Activated naive CD8-positive, alpha-beta T cell treated with anti-CD3 and anti-CD28 coated beads for 36 hours (primary cell): ENCODE data around the gene SLAIN2. TPM values are rescaled to one million over a fixed set of nuclear protein-coding genes. Genes with fewer than 3 reads are reported as not detected.
"Not testable (repeated sequence)": the region's sequence is repeated elsewhere in the genome, so short reads cannot be mapped to it uniquely, and the experiment has no call there.

Experiments used
- DNase-seq: peaks from one replicate; pipeline ENCODE4 v3.0.0; 2021
- H3K27ac Mint-ChIP-seq: one replicate; pipeline ENCODE4 v1.8.0; 2022; ENCODE audit warnings: mild to moderate bottlenecking, moderate library complexity, mixed read lengths
- H3K27me3 Mint-ChIP-seq: one replicate; pipeline ENCODE4 v1.8.0; 2022; ENCODE audit warnings: mild to moderate bottlenecking, mixed read lengths
- H3K36me3 Mint-ChIP-seq: one replicate; pipeline ENCODE4 v1.8.0; 2021; ENCODE audit warnings: mild to moderate bottlenecking, mixed read lengths
- H3K4me1 Mint-ChIP-seq: one replicate; pipeline ENCODE4 v1.8.0; 2021; ENCODE audit warnings: mixed read lengths
- H3K4me3 Mint-ChIP-seq: one replicate; pipeline ENCODE4 v1.8.0; 2022; ENCODE audit warnings: mild to moderate bottlenecking, moderate library complexity, mixed read lengths
- H3K9me3 Mint-ChIP-seq: one replicate; pipeline ENCODE4 v1.8.0; 2022; ENCODE audit warnings: mixed read lengths
- total RNA-seq, 2 experiments: library from RNA; stranded (reverse); gene quantifications; one replicate each; pipeline ENCODE4 v1.2.3, GENCODE V29; 2021

SLAIN2 gene
- total RNA-seq, 2 experiments from 2014 or later, result 62.0 to 66.3 TPM

DNA sequence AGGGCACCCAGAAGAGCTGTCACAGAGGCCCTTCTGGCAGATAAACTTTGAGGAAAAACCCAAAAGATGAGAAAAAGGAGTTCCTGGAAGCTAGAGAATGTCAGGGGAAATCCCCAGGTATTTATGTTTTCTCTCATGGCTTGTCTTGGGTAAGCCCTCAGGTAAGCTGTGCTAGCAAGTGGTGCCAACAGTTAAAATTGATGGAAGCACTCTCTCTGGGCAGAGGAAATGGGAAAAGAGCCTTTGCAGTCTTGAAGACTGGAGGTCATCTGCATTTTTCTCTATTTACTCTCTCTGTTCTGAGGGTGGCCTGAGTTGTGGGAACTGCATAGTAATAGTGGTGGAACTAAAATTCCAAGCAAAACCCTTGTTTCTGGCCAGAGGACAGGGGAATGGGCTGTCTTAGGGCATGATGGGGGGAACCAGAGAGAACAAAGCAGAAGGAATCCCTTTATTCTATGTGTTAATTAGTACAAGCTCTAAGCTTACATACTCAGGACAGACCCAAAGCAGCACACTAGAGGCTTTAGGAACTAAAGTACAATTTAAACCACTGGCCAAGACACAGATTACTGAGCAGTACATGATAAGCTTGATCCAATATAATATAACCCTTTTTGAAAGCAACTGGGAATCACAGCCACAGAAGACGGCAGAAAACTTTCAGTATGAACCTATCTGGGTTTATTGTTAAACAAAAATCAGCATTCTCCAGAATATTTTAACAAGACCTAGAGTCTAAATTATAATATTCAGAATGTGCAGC is 88.6 kb downstream of the SLAIN2 start:
- DNase-seq, result no peak
- no peak overlapping the region for H3K4me3 Mint-ChIP-seq
- peaks cover 35% of the 10 kb centered on the region for H3K4me1 Mint-ChIP-seq

DNA sequence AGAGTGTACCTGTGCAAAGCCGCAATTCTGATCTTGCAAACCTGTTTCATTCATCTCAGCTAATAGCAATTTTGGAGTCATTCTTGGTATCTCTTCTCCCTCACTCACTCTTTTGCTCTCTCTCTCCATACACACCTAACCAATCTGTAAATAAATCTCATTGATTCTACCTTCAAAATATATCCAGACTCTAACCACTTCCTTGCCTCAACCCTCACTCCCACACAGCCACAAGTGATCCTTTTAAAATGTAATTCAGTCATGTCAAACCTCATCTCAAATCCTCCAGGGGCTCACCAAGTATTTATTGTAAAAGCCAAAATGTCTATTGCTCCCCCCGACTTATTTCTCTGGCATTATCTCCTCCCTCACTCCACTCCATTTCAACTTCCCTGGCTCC is 90.1 kb downstream of the SLAIN2 start:
- H3K27ac Mint-ChIP-seq, result no peak overlapping the region
- no peak for DNase-seq
- no peak overlapping the region for H3K4me3 Mint-ChIP-seq
- peaks cover 17% of the 10 kb centered on the region for H3K36me3 Mint-ChIP-seq
- H3K4me1 Mint-ChIP-seq, result peaks cover 35% of the 10 kb centered on the region
- peaks cover 1% of the 10 kb centered on the region for H3K9me3 Mint-ChIP-seq
- H3K27me3 Mint-ChIP-seq, result no peaks in the 10 kb centered on the region

More for the DNA sequence above, 88.6 kb downstream of the SLAIN2 start:
- H3K36me3 Mint-ChIP-seq, result peaks cover 18% of the 10 kb centered on the region
- H3K27me3 Mint-ChIP-seq, result no peaks in the 10 kb centered on the region
- H3K27ac Mint-ChIP-seq, result no peak overlapping the region
- peaks cover 1% of the 10 kb centered on the region for H3K9me3 Mint-ChIP-seq

DNA sequence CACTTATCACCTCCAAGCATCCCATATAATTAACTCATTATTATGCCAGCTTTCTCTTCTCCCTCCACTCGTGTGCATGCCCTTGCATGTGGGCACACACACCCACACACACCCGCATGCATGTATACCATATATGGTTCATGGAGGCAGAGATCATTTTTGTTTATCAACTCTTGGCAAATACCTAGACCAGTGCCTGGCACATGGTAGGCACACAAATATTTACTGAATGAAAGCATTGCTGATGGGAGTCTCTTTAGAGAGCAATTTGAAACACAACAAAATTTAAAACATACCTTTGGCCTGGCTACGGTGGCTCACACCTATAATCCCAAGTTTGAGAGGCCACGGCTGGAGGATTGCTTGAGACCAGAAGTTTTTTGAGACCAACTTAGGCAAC is 90.7 kb downstream of the SLAIN2 start:
- peaks cover 13% of the 10 kb centered on the region for H3K36me3 Mint-ChIP-seq

DNA sequence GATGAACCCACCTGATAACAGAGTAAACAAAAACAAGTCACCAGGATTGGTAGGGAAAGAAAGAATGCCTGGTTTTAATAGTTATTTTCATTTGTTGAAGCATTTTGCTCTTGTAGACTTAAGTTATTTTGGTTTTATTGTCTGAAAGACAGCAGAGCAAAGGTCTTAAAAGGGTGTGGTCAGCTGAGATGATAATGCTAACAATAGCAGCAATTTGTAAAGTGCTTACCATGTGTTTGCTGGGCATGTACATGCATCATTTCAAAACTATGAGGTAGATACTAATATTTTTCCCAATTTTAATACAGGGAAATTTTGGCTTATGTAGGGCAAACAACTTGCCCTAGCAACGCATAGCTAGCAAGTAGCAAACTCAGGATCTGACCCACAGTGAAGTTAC is 95.0 kb downstream of the SLAIN2 start:
- Mint-ChIP-seq H3K4me1 (peaks cover 11% of the 10 kb centered on the region), H3K27me3 (no peaks in the 10 kb centered on the region), H3K9me3 (peaks cover 1% of the 10 kb centered on the region), H3K36me3 (no peaks in the 10 kb centered on the region), H3K4me3 (no peak overlapping the region), H3K27ac (no peak overlapping the region)
- no peak for DNase-seq

More for the DNA sequence above, 90.7 kb downstream of the SLAIN2 start:
- Mint-ChIP-seq H3K4me1 (peaks cover 35% of the 10 kb centered on the region), H3K27ac (no peak overlapping the region), H3K27me3 (no peaks in the 10 kb centered on the region), H3K4me3 (no peak overlapping the region), H3K9me3 (peaks cover 1% of the 10 kb centered on the region)
- DNase-seq, result no peak

DNA sequence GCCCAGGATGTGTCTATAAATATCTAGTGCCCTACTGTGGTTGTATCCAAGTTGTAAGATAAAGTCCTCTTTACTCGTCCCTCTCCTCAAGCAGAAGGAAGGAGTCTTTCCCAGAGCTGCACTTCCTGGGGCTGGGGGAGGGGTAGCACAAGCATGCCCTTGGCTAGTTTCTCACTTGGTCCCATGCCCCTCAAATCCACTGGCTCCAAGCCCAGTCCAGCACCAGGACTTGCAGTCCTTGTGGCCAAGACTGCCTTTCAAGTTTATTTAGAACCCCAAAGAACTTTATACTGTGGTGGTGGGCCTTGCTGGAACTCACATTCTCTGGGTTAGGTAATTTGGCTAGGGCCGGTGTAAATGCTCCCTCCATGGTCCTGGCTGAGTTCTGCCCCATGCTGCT is 98.7 kb downstream of the SLAIN2 start:
- Mint-ChIP-seq H3K27ac (no peak overlapping the region), H3K36me3 (no peaks in the 10 kb centered on the region), H3K27me3 (no peaks in the 10 kb centered on the region), H3K4me3 (no peak overlapping the region), H3K9me3 (no peaks in the 10 kb centered on the region), H3K4me1 (no peaks in the 10 kb centered on the region)
- no peak for DNase-seq

DNA sequence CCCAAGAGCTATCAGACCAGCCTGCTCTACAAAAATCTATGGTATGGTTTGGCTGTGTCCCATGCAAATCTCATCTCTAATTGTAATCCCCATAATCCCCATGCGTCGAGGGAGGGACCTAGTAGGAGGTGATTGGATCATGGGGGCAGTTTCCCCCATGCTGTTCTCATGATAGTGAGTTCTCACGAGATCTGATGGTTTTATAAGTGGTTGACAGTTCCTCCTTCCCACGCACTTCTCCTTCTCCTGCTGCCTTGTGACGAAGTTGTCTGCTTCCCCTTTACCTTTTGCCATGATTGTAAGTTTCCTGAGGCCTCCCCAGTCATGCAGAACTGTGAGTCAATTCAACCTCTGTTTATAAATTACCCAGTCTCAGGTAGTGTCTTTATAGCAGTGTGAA is 99.6 kb downstream of the SLAIN2 start:
- H3K27ac Mint-ChIP-seq, DNase-seq, H3K27me3 Mint-ChIP-seq, H3K4me1 Mint-ChIP-seq, H3K36me3 Mint-ChIP-seq, H3K9me3 Mint-ChIP-seq, H3K4me3 Mint-ChIP-seq: not testable (repeated sequence)

DNA sequence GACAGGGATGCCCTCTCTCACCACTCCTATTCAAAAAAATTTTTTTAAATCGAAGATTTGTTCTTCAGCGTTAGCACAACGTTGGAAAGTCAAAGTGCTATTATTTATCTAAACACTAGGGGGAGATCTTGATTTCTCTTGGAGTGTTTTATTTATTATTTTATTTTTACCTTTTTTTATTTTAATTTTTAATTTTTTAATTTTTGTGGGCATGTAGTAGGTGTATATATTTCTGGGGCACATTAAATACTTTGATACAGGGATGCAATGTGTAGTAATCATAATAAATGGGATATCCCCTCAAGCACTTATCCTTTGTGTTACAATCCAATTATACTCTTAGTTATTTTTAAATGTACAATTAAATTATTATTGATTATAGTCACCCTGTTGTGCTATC is 104.4 kb downstream of the SLAIN2 start:
- no peak for DNase-seq
- Mint-ChIP-seq H3K4me3 (no peak overlapping the region), H3K4me1 (no peaks in the 10 kb centered on the region), H3K27ac (no peak overlapping the region), H3K27me3 (no peaks in the 10 kb centered on the region), H3K9me3 (no peaks in the 10 kb centered on the region), H3K36me3 (no peaks in the 10 kb centered on the region)

DNA sequence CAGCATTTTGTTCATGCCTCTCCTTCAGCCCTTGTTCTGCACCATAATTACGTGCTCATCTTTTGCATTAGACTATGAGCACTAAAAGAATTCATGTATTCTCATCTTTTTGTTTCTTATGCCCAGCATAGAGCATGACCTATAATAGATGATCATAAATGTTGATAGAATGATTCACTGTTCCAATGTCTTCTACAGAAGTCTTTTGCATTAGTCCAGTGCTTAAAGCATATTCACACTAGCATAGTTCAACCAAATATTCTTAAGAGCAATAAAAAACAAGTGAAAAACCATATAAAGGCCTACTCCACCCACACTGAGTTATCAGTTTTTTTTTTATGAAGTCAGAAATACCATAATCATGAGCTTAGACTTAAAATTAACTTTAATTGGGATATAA is 105.3 kb downstream of the SLAIN2 start:
- H3K27me3 Mint-ChIP-seq, result no peaks in the 10 kb centered on the region
- H3K36me3 Mint-ChIP-seq, result no peaks in the 10 kb centered on the region

DNA sequence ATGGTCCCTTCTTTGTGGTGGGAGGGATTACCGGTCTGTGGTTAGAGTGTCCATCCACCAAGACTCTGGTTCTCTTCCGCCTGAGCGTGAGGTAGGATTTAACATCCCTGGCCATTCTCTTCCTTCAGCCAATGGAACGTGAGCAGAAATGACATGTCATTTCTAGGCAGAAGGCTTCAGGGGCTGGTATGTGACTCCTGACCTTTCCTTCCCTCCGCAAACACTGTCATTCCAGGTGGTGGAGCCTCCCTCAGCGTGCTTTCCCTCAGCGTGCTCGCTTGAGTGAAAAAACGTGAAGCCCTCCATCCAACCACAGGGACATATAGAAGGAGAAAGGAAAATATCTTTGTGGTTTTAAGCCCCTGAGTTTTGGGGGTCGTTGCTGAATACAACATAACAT is 107.8 kb downstream of the SLAIN2 start:
- no peak for DNase-seq
- no peak overlapping the region for H3K4me3 Mint-ChIP-seq
- no peak overlapping the region for H3K27ac Mint-ChIP-seq
- H3K36me3 Mint-ChIP-seq, result no peaks in the 10 kb centered on the region
- no peaks in the 10 kb centered on the region for H3K9me3 Mint-ChIP-seq
- H3K4me1 Mint-ChIP-seq, result no peaks in the 10 kb centered on the region
- no peaks in the 10 kb centered on the region for H3K27me3 Mint-ChIP-seq

More for the DNA sequence above, 105.3 kb downstream of the SLAIN2 start:
- H3K27ac Mint-ChIP-seq, result no peak overlapping the region
- H3K4me3 Mint-ChIP-seq, result no peak overlapping the region
- no peaks in the 10 kb centered on the region for H3K4me1 Mint-ChIP-seq
- no peak for DNase-seq
- no peaks in the 10 kb centered on the region for H3K9me3 Mint-ChIP-seq

DNA sequence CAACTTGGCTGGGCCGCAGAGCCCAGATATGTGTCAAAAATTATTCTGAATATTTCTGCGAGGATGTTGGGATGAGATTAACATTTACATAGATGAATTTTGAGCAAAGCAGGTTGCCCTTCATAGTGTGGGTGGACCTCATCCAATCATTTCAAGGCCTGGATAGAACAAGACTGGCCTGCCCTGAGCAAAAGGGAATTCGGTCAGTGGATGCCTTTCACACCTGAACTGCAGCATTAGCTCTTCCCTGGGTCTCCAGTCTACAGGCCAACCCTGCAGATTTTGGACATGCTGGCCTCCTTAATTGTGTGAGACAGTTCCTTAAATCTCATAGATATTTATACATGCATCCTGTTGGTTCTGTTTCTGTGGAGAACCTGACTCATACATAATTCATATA is 109.4 kb downstream of the SLAIN2 start:
- H3K36me3 Mint-ChIP-seq, result no peaks in the 10 kb centered on the region
- H3K27ac Mint-ChIP-seq, result no peak overlapping the region
- DNase-seq, result no peak
- H3K9me3 Mint-ChIP-seq, result no peaks in the 10 kb centered on the region
- H3K27me3 Mint-ChIP-seq, result no peaks in the 10 kb centered on the region
- H3K4me1 Mint-ChIP-seq, result no peaks in the 10 kb centered on the region
- H3K4me3 Mint-ChIP-seq, result no peak overlapping the region

DNA sequence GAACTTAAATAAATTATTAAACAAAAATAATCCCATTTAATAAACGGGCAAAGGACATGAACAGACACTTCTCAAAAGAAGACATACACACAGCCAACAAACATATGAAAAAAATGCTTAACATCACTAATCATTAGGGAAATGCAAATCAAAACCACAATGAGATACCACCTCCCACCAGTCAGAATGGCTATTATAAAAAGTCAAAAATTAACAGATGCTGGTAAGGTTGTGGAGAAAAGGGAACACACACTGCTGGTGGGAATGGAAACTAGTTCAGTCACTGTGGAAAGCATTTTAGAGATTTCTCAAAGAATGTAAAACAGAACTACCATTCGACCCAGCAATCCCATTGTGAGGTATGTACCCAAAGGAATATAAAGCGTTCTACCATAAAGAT is 110.3 kb downstream of the SLAIN2 start:
- H3K4me1 Mint-ChIP-seq, DNase-seq, H3K9me3 Mint-ChIP-seq, H3K4me3 Mint-ChIP-seq, H3K27me3 Mint-ChIP-seq, H3K27ac Mint-ChIP-seq, H3K36me3 Mint-ChIP-seq: not testable (repeated sequence)

DNA sequence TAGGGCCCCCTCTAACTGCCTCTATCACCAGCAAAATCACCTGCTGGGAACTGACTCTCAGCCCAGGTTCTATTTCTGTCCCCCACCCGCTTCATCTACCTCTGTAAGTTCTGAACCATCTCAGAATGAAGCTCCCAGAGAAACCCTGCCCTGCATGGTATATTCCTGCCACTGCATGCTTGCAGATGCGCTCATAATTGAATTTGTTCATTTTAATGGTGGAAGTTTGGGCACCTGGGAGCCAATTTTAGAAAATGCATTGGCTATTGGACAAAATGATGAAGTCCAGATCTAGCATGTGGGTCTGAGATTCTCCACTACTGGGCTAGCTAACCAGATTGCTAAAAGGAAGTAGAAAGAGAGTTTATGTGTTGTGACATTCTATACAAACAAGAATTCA is 113.3 kb downstream of the SLAIN2 start:
- Mint-ChIP-seq H3K4me3 (no peak overlapping the region), H3K27me3 (no peaks in the 10 kb centered on the region), H3K4me1 (no peaks in the 10 kb centered on the region), H3K9me3 (peaks cover 4% of the 10 kb centered on the region), H3K27ac (no peak overlapping the region), H3K36me3 (no peaks in the 10 kb centered on the region)
- DNase-seq, result no peak

DNA sequence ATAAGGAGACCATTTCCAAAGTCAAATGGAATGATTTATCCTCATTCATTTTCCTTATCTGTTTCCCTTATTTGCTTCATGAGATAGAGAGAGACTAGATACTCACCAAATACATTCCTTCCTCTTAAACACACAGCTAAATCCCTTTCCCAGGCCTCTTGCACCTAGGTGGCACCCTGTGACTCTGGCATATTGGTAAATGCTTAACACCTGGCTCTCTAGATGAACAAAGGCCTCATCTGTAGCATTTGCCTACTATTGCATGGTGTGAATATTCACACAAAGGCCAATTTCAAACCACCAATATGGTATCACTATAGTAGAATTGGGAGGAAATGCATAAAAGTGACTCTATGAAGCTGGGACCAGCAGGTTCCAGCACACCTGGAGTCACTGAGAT is 119.7 kb downstream of the SLAIN2 start:
- Mint-ChIP-seq H3K4me3 (no peak overlapping the region), H3K27ac (no peak overlapping the region), H3K27me3 (no peaks in the 10 kb centered on the region), H3K9me3 (peaks cover 4% of the 10 kb centered on the region), H3K4me1 (no peaks in the 10 kb centered on the region), H3K36me3 (no peaks in the 10 kb centered on the region)
- DNase-seq, result no peak

DNA sequence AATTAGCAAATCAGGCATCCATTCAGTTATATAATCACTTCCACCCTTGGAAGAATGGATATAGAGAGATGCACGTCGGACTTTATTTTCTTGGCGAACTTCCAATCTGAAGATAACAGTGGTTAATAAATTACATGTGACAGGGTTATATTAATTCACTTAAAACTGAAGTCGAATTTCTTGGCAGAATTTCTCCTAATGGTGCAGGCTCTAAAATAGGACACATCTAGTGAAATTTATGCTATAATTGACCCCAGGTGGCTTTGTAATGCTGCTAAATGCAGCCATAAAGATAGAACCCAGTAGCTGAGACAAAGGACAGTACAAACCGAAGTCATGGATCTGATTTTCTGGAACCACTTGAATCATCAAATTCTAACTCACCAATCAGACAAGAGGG is 121.0 kb downstream of the SLAIN2 start:
- Mint-ChIP-seq H3K27me3 (no peaks in the 10 kb centered on the region), H3K4me3 (no peak overlapping the region), H3K4me1 (no peaks in the 10 kb centered on the region), H3K27ac (no peak overlapping the region), H3K36me3 (no peaks in the 10 kb centered on the region), H3K9me3 (no peaks in the 10 kb centered on the region)
- DNase-seq, result no peak

DNA sequence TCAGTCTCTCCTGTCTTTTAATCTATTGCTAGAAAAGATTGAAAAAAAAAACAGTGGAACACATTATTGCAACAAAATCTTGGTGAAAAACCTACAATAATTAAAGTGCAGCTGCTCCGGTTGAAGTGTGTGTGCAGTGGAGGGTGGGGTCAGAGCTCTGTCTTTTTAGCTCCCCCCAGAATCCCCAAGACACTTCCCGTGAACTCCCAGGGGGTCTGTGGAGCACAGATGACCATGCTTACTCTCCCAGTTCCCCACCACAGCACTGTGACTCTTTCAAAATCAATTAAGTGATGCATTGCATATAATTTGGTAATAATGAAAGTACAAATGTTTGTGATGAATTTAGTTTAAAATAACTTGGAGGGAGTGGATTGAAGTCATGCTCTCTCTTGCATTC is 126.1 kb downstream of the SLAIN2 start:
- no peaks in the 10 kb centered on the region for H3K36me3 Mint-ChIP-seq
- H3K27ac Mint-ChIP-seq, result no peak overlapping the region
- H3K9me3 Mint-ChIP-seq, result no peaks in the 10 kb centered on the region
- H3K4me3 Mint-ChIP-seq, result no peak overlapping the region
- no peak for DNase-seq
- H3K4me1 Mint-ChIP-seq, result peaks cover 1% of the 10 kb centered on the region
- H3K27me3 Mint-ChIP-seq, result peaks cover 5% of the 10 kb centered on the region

DNA sequence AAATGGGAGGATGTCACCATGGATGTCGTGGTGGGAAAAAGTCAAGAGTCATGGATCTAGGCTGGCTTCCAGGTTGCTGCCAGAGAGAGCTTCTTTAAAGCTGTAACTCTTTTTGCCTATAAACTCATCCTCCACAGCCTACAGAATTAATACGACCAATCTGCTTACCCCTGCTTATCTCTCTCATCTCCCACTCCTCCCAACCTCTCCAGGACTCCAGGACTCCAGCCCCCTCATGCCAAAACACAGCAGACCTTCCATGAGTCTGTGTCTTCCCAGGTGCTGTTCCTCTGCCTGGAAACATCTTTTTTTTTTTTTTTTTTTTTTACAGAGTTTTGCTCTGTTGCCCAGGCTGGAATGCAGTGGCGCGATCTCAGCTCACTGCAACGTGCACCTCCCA is 126.6 kb downstream of the SLAIN2 start:
- Mint-ChIP-seq H3K27ac (no peak overlapping the region), H3K36me3 (no peaks in the 10 kb centered on the region), H3K4me3 (no peak overlapping the region), H3K4me1 (peaks cover 1% of the 10 kb centered on the region), H3K9me3 (no peaks in the 10 kb centered on the region), H3K27me3 (peaks cover 5% of the 10 kb centered on the region)
- no peak for DNase-seq
